Skeletal muscle tissue (tissue), 4 donors: Measurements from ENCODE around the gene CPEB3. TPM values are rescaled to one million over a fixed set of nuclear protein-coding genes. Genes with fewer than 3 reads are reported as not detected.

Experiments used
- H3K27ac ChIP-seq: one replicate; pipeline ENCODE4 v1.7.0; 2013; ENCODE audit warnings: mild to moderate bottlenecking, low read depth, low read length, inconsistent platforms
- H3K27me3 ChIP-seq, 3 donors: one replicate each; pipeline ENCODE4 v1.7.0; 2013; ENCODE audit warnings: low read length in 3 of 3; ENCODE audit not compliant: control insufficient read depth in 3 of 3, insufficient read depth in 3 of 3
- H3K36me3 ChIP-seq, 3 donors: one replicate each; pipeline ENCODE4 v1.7.0; 2013; ENCODE audit warnings: low read length in 3 of 3; ENCODE audit not compliant: control insufficient read depth in 3 of 3, insufficient read depth in 3 of 3
- H3K4me1 ChIP-seq, 3 donors: one replicate each; pipeline ENCODE4 v1.7.0; 2013; ENCODE audit warnings: low read length in 3 of 3, mild to moderate bottlenecking in 3 of 3; ENCODE audit not compliant: control insufficient read depth in 3 of 3, insufficient read depth in 3 of 3
- H3K4me3 ChIP-seq, 3 donors: one replicate each; pipeline ENCODE4 v1.7.0; 2013; ENCODE audit warnings: low read length in 3 of 3
- H3K9ac ChIP-seq, 3 donors: one replicate each; pipeline ENCODE4 v1.7.0; 2013; ENCODE audit warnings: low read length in 3 of 3, mild to moderate bottlenecking in 3 of 3, moderate library complexity in 2 of 3, low read depth in 1 of 3
- H3K9me3 ChIP-seq, 3 donors: one replicate each; pipeline ENCODE4 v1.7.0; 2013; ENCODE audit warnings: low read length in 3 of 3; ENCODE audit not compliant: control insufficient read depth in 3 of 3
- total RNA-seq: library from RNA; depleted of rRNA; stranded (reverse); fragments of >200 nt; gene quantifications from one replicate; pipeline ENCODE4 v1.2.3, GENCODE V29; 2014
- donor health status: Osteomylitis.

CPEB3 gene
- total RNA-seq, 1 donor from 2014 or later: 3.1 TPM

DNA sequence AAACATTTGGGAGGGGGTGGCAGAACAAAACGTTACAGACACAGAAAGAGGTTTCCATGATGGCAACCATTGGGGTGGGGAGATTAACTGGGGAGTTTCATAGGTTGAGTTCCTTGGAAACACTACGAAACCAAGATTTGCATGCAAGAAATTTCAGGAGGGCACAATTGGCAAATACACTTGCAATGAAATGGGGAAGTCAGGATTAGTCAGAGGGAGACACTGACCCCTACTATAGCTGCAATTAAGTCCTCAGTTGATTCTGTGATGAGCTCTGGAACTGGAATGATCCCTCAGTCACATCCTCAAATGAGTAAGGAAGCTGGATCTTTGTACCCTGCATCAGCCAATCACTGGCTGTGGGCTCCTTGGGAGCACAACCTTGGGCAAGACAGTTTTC, 22.1 kb downstream of the CPEB3 start:
- Histone ChIP-seq H3K4me1 (no peaks in the 10 kb centered on the region), H3K9me3 (no peaks in the 10 kb centered on the region), H3K4me3 (no peak overlapping the region), H3K36me3 (no peaks in the 10 kb centered on the region), H3K27ac (no peak overlapping the region), H3K27me3 (no peaks in the 10 kb centered on the region), H3K9ac (no peak overlapping the region)

- H3K4me3 ChIP-seq: no peak overlapping the region
- no peaks in the 10 kb centered on the region for H3K36me3 ChIP-seq
- H3K9me3 ChIP-seq: no peaks in the 10 kb centered on the region
- H3K27ac ChIP-seq: no peak overlapping the region
- H3K4me1 ChIP-seq: no peaks in the 10 kb centered on the region
- no peak overlapping the region for H3K9ac ChIP-seq
- H3K27me3 ChIP-seq: no peaks in the 10 kb centered on the region
Observed at GRCh38 chr10:92267343-92267742, 23.5 kb downstream of the CPEB3 start.

GRCh38 chr10:92265687-92266258, 25.1 kb downstream of the CPEB3 start:
- Histone ChIP-seq H3K27me3 (no peaks in the 10 kb centered on the region), H3K36me3 (no peaks in the 10 kb centered on the region), H3K27ac (no peak overlapping the region), H3K4me3 (no peak overlapping the region), H3K4me1 (no peaks in the 10 kb centered on the region), H3K9ac (no peak overlapping the region), H3K9me3 (no peaks in the 10 kb centered on the region)

DNA sequence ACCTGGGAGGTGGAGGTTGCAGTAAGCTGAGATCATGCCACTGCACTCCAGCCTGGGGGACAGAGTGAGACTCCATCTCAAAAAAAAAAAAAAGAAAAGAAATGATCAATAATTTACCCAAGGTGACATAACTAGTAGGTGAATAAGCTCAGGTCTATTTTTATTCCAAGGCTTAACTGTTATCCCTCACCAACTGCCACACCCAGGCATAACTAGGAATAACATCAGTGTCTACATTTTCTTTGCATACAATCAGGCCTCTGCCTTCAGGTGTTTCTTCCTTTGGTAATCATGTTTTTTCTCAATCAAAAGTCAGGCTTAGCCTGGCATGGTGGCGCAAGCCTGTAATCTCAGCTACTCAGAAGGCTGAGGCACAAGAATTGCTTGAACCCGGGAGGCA, 26.6 kb downstream of the CPEB3 start:
- no peaks in the 10 kb centered on the region for H3K9me3 ChIP-seq
- no peaks in the 10 kb centered on the region for H3K36me3 ChIP-seq
- no peaks in the 10 kb centered on the region for H3K4me1 ChIP-seq
- H3K4me3 ChIP-seq: no peak overlapping the region
- H3K27me3 ChIP-seq: no peaks in the 10 kb centered on the region
- no peak overlapping the region for H3K9ac ChIP-seq
- no peak overlapping the region for H3K27ac ChIP-seq

DNA sequence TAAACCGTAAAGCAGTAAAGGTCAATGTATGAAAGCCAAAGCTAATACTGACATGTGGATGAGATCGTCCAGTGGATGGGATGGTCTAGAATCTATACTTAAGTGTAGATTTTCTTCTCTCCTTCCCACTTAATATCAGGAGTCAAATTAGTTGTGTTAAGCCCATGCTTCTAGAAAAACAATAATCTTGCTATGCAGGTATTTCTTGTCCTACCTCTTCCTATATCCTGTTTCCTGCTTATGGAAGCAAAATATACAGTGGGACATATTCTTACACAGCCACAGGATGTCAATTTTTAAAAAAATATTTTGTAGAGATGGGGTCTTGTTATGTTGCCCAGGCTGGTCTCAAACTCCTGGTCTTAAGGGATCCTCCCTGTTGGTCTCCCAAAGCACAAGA, 27.5 kb downstream of the CPEB3 start:
- Histone ChIP-seq H3K36me3 (no peaks in the 10 kb centered on the region), H3K27me3 (no peaks in the 10 kb centered on the region), H3K4me3 (no peak overlapping the region), H3K27ac (no peak overlapping the region), H3K9me3 (no peaks in the 10 kb centered on the region), H3K4me1 (no peaks in the 10 kb centered on the region), H3K9ac (no peak overlapping the region)

- H3K27me3 ChIP-seq: no peaks in the 10 kb centered on the region
- H3K4me3 ChIP-seq: no peak overlapping the region
- H3K27ac ChIP-seq: no peak overlapping the region
- H3K9ac ChIP-seq: no peak overlapping the region
- no peaks in the 10 kb centered on the region for H3K9me3 ChIP-seq
- H3K36me3 ChIP-seq: no peaks in the 10 kb centered on the region
- H3K4me1 ChIP-seq: no peaks in the 10 kb centered on the region
Observed at GRCh38 chr10:92248566-92248965, 42.3 kb downstream of the CPEB3 start.

GRCh38 chr10:92244796-92245195, 46.1 kb downstream of the CPEB3 start:
- Histone ChIP-seq H3K27me3 (no peaks in the 10 kb centered on the region), H3K36me3 (no peaks in the 10 kb centered on the region), H3K9ac (no peak overlapping the region), H3K27ac (no peak overlapping the region), H3K4me3 (no peak overlapping the region), H3K4me1 (peaks cover 3 to 6% (median 3%) of the 10 kb centered on the region in 3 donors), H3K9me3 (no peaks in the 10 kb centered on the region)

DNA sequence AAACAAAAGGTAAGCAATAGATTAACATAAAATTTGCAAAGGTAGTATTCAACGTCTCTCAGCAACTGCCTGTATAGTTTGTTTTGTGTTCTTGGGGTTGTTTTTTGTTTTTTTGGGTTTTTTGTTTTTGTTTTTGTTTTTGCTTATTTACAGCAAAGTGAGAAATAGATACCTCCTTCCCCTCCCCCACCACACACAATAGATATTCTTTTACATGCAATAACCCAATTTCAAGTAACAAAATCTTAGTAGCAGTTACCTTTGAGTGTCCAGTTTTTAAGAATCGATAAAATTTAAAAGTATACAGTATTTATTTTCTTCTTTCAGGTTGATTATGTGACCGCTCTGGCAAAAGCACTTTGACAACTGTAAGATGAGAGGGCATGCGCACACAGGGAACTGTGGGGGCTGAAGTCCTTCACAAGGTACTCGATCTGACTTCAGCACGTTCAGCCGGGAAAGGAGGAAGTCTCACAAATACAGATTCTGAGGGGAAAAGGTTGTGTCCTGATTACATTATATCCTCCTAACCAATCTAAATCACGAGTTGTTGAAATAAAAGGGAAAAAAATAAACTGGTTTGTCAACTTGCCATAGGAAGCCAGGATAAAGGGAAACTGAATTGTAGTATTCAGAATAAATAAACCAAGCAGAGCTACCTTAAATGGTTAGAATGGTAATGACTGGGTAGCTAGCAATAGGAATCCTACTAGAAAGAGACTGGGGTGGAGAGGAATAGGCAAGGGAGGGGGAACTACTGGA, 47.8 kb downstream of the CPEB3 start:
- peak overlapping the region; percentile 66 to 82 (median 74) for H3K4me3 ChIP-seq
- peaks cover 13 to 23% (median 17%) of the 10 kb centered on the region in 3 donors for H3K4me1 ChIP-seq
- H3K9ac ChIP-seq: peak overlapping the region; percentile 78 to 88 (median 86)
- no peaks in the 10 kb centered on the region for H3K36me3 ChIP-seq
- H3K9me3 ChIP-seq: no peaks in the 10 kb centered on the region
- H3K27me3 ChIP-seq: no peaks in the 10 kb centered on the region
- peak overlapping the region; percentile 92 for H3K27ac ChIP-seq

GRCh38 chr10:92242380-92242779, 48.5 kb downstream of the CPEB3 start:
- Histone ChIP-seq H3K27me3 (no peaks in the 10 kb centered on the region), H3K9ac (peak overlapping the region; percentile 78 to 88 (median 86)), H3K4me3 (peak overlapping the region; percentile 66 to 82 (median 74)), H3K9me3 (no peaks in the 10 kb centered on the region), H3K27ac (peak overlapping the region; percentile 92), H3K36me3 (no peaks in the 10 kb centered on the region), H3K4me1 (peaks cover 16 to 28% (median 24%) of the 10 kb centered on the region in 3 donors)

DNA sequence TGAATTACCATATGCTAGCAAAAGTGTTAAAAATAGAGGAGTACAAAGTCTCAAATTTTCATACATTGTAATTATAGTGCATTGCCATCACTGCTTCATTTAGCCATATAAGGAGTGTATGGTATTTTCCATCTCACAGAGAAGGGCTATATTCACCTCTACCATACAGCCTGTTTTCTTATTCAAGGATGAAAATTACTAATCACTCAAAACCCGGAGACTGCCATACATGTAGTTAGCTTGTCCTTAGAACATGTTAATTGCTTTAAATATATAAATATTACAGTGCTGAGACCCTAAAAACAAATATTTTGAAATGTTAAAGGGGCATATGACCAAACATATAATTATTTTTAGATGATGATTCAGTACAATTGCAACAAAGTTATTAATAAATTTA, 49.4 kb downstream of the CPEB3 start:
- Histone ChIP-seq H3K27ac (peak overlapping the region; percentile 92), H3K4me1 (peaks cover 20 to 34% (median 27%) of the 10 kb centered on the region in 3 donors), H3K36me3 (no peaks in the 10 kb centered on the region), H3K9me3 (no peaks in the 10 kb centered on the region), H3K9ac (peak overlapping the region; percentile 78 to 88 (median 86)), H3K4me3 (peak overlapping the region; percentile 74 to 82 (median 79)), H3K27me3 (no peaks in the 10 kb centered on the region)
